Measurements from ENCODE around the gene AKR1E2. TPM values are rescaled to one million over a fixed set of nuclear protein-coding genes. Genes with fewer than 3 reads are reported as not detected.

The AKR1E2 gene
- total and polyA plus RNA-seq, 9 of the 15 experiments (the other 6 are each of a cell fraction or from before 2014, with no cell fraction given), result 4.2 to 16.6 (median 9.8) TPM

- TF ChIP-seq FOXM1 (IDR thresholded peaks at IDR 0.05; ENCODE audit: low read depth) (0 out of 2 replicates have a peak, but pooled peaks have one; percentile 28), FOXM1 (CRISPR knock-in tag; IDR thresholded peaks at IDR 0.05; ENCODE audit: low read depth) (no peak), HDAC2 (IDR thresholded peaks at IDR 0.05) (peak; percentile 29; the same call in 1 of the 2 replicates), TEAD4 (IDR thresholded peaks at IDR 0.05; ENCODE audit: low read length) (peak; percentile 49; the same call in 1 of the 2 replicates), TEAD4 (CRISPR knock-in tag; IDR thresholded peaks at IDR 0.05; ENCODE audit: borderline replicate concordance) (no peak), HDAC1 (IDR thresholded peaks at IDR 0.05) (0 out of 4 replicates have a peak, but pooled peaks of 1 of the 2 experiments have one; percentile 9), MEIS2 (IDR thresholded peaks at IDR 0.05; ENCODE audit: partially characterized antibody) (peak; percentile 53), DEAF1 (CRISPR knock-in tag; IDR thresholded peaks at IDR 0.05) (no peak), MYNN (IDR thresholded peaks at IDR 0.05) (no peak), MYNN (CRISPR knock-in tag; IDR thresholded peaks at IDR 0.05) (no peak), EGR1 (conservative IDR thresholded peaks at IDR 0.05) (no peak)
Measured at GRCh38 chr10:4868357-4868657, 42.3 kb downstream of the AKR1E2 start (continued).

- H3K9ac ChIP-seq (ENCODE audit: insufficient read depth in 1 of 2, low read depth in 2 of 2, low read length in 2 of 2), result peak overlapping the region in 1 of 2 experiments; percentile 42; a peak in 2 of 4 replicates
- H3K27me3 ChIP-seq (ENCODE audit: control insufficient read depth in 2 of 2, insufficient read depth in 2 of 2, low read length in 2 of 2), result no peaks in the 10 kb centered on the region
- H3K9me3 ChIP-seq (replicated peaks; ENCODE audit: control insufficient read depth, insufficient read depth, low read depth, low read length), result no peaks in the 10 kb centered on the region
- ATAC-seq (peak; percentile 20; the same call in 2 of the 3 replicates), FAIRE-seq (no peak), DNase-seq (ENCODE audit: extremely low read depth in 1 of 4, low spot score in 3 of 4) (no peak)
- peak overlapping the region; percentile 56; the same call in 1 of the 2 replicates for H3K4me2 ChIP-seq (ENCODE audit: insufficient read depth, low read length)
- no TSS peak for BruUV-seq (replicated peaks)
- ChIA-PET CTCF (ENCODE audit: low intra/inter-chr PET ratio) (no interaction called here), POLR2A (interaction anchor here (1.0 kb wide), 1 partner anchor 14 kb away, joined by 9 read pairs; no protein-coding TSS in a partner anchor)
- H4K20me1 ChIP-seq (replicated peaks; ENCODE audit: control insufficient read depth, insufficient read depth, low read length), result no peaks in the 10 kb centered on the region
- H3K4me1 ChIP-seq (replicated peaks in 1 of 2; ENCODE audit: control insufficient read depth in 2 of 2, insufficient read depth in 2 of 2, low read length in 2 of 2), result peaks cover 0 to 17% of the 10 kb centered on the region in 2 experiments; a peak in 3 of 5 replicates
- intact Hi-C loops (cut with micrococcal nuclease) (no loop called here), in situ Hi-C loops (cut with MboI) (no loop called here)
- H3K4me3 ChIP-seq, result no peak overlapping the region
- peak overlapping the region; percentile 94 for H3K27ac ChIP-seq (ENCODE audit: extremely low read depth, low read depth, low read length)
- peak overlapping the region; percentile 86 for H2AFZ ChIP-seq (ENCODE audit: low read depth, low read length)
- no peaks in the 10 kb centered on the region for H3K9me1 ChIP-seq (ENCODE audit: control insufficient read depth, insufficient read depth, low read length)
- no peaks in the 10 kb centered on the region for H3K36me3 ChIP-seq (ENCODE audit: control insufficient read depth, insufficient read depth, low read length)
- H3K79me2 ChIP-seq (ENCODE audit: control insufficient read depth, insufficient read depth, low read length), result no peaks in the 10 kb centered on the region
- 23% methylated on average over 2 of the region's 2 CpGs for WGBS (ENCODE audit: insufficient coverage, low coverage, missing lambda C conversion rate)
- TF ChIP-seq ZNF347 (CRISPR knock-in tag; IDR thresholded peaks at IDR 0.05; ENCODE audit: low read depth) (no peak), CEBPB (tag; IDR thresholded peaks at IDR 0.05) (no peak), ZNF639 (CRISPR knock-in tag; conservative IDR thresholded peaks at IDR 0.05 in 1 of 2, IDR thresholded peaks at IDR 0.05 in 1 of 2) (0 out of 4 replicates have a peak, but pooled peaks of 1 of the 2 experiments have one; percentile 22), ZNF134 (CRISPR knock-in tag; conservative IDR thresholded peaks at IDR 0.05) (peak; percentile 82), AFF1 (IDR thresholded peaks at IDR 0.05; ENCODE audit: low read depth in 1 of 2, partially characterized antibody in 2 of 2) (no peak)
Measured at GRCh38 chr10:4882704-4883078, 56.7 kb downstream of the AKR1E2 start.
